HUES64 (cell line): ENCODE results near the gene COMMD2.

Experiments
- H3K27ac ChIP-seq: 2 replicates; pipeline ENCODE4 v1.7.0; 2013; ENCODE audit warnings: low read depth, low read length, inconsistent platforms
- H3K27me3 ChIP-seq: 2 replicates; pipeline ENCODE4 v1.6.1; 2013; ENCODE audit warnings: mild to moderate bottlenecking, low read length; ENCODE audit not compliant: insufficient read depth
- H3K36me3 ChIP-seq: 2 replicates; pipeline ENCODE4 v1.6.1; 2013; ENCODE audit warnings: mild to moderate bottlenecking, low read length; ENCODE audit not compliant: insufficient read depth
- H3K4me1 ChIP-seq: 2 replicates; pipeline ENCODE4 v1.6.1; 2013; ENCODE audit warnings: mild to moderate bottlenecking, low read length, moderate library complexity; ENCODE audit not compliant: insufficient read depth
- H3K4me3 ChIP-seq: 2 replicates; pipeline ENCODE4 v1.5.1; 2013; ENCODE audit warnings: mild to moderate bottlenecking, low read length, moderate library complexity
- H3K9ac ChIP-seq: 2 replicates; pipeline ENCODE4 v1.6.1; 2013; ENCODE audit warnings: mild to moderate bottlenecking, low read depth, low read length
- H3K9me3 ChIP-seq: 2 replicates; pipeline ENCODE4 v1.6.1; 2013; ENCODE audit warnings: low read depth, low read length; ENCODE audit not compliant: insufficient read depth
- WGBS: fragments of 150-250, 120-280 bp; methylation state at CpG from one replicate; pipeline ENCODE4 v1.1.7; 2013; ENCODE audit warnings: missing lambda C conversion rate; 5-methylcytosine and 5-hydroxymethylcytosine counted together

Gene COMMD2

DNA sequence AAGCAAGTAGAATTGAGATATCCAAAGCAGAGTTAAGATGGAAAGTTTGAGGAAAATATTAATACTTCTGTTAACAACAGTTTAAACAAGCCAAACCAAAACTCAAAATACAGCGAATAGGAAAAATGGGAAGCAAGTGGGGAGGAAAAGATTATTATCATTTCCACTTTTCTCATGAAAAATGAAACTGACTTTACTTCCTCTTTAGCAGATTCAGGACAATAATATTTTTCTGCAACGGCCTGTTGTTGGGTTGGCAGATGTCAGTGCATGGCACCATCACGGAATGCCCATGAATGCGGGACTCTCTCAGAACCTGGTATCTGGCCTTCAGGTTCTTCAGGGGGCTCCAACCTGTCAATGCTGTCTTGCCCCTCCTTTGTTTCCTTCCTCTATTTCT is 28.9 kb upstream of the COMMD2 start:
- H3K27ac ChIP-seq = no peak overlapping the region
- H3K4me3 ChIP-seq = no peak overlapping the region
- H3K36me3 ChIP-seq = no peaks in the 10 kb centered on the region
- H3K9ac ChIP-seq = no peak overlapping the region
- H3K9me3 ChIP-seq = no peaks in the 10 kb centered on the region
- 94% methylated on average over 3 of the region's 4 CpGs for WGBS
- no peaks in the 10 kb centered on the region for H3K27me3 ChIP-seq
- H3K4me1 ChIP-seq = no peaks in the 10 kb centered on the region

- no peak overlapping the region for H3K4me3 ChIP-seq
- no peak overlapping the region for H3K9ac ChIP-seq
- no peaks in the 10 kb centered on the region for H3K9me3 ChIP-seq
- H3K27me3 ChIP-seq = no peaks in the 10 kb centered on the region
- H3K36me3 ChIP-seq = no peaks in the 10 kb centered on the region
- WGBS = 85% methylated on average over 2 of the region's 2 CpGs
- no peak overlapping the region for H3K27ac ChIP-seq
- no peaks in the 10 kb centered on the region for H3K4me1 ChIP-seq
Observed at GRCh38 chr3:149777414-149778214, 25.3 kb upstream of the COMMD2 start.

- H3K4me3 ChIP-seq = no peak overlapping the region
- no peaks in the 10 kb centered on the region for H3K9me3 ChIP-seq
- 93% methylated on average over 1 of the region's 1 CpG for whole genome bisulfite sequencing
- H3K27ac ChIP-seq = no peak overlapping the region
- no peak overlapping the region for H3K9ac ChIP-seq
- no peaks in the 10 kb centered on the region for H3K36me3 ChIP-seq
- no peaks in the 10 kb centered on the region for H3K27me3 ChIP-seq
- H3K4me1 ChIP-seq = no peaks in the 10 kb centered on the region
Observed at GRCh38 chr3:149776170-149776569, 23.9 kb upstream of the COMMD2 start.

- Histone ChIP-seq H3K4me3 (no peak overlapping the region), H3K36me3 (no peaks in the 10 kb centered on the region), H3K4me1 (no peaks in the 10 kb centered on the region), H3K9ac (no peak overlapping the region), H3K27me3 (no peaks in the 10 kb centered on the region), H3K27ac (no peak overlapping the region), H3K9me3 (no peaks in the 10 kb centered on the region)
- 66% methylated on average over 2 of the region's 2 CpGs for WGBS
Observed at GRCh38 chr3:149772861-149773260, 20.6 kb upstream of the COMMD2 start.

- H3K4me1 ChIP-seq = no peaks in the 10 kb centered on the region
- no peak overlapping the region for H3K27ac ChIP-seq
- H3K36me3 ChIP-seq = no peaks in the 10 kb centered on the region
- no peak overlapping the region for H3K4me3 ChIP-seq
- no peak overlapping the region for H3K9ac ChIP-seq
- H3K9me3 ChIP-seq = no peaks in the 10 kb centered on the region
- no peaks in the 10 kb centered on the region for H3K27me3 ChIP-seq
- WGBS = 65% methylated on average over 8 of the region's 8 CpGs
Observed at GRCh38 chr3:149771652-149772271, 19.5 kb upstream of the COMMD2 start.

GRCh38 chr3:149770246-149770645 is 18.0 kb upstream of the COMMD2 start:
- no peak overlapping the region for H3K9ac ChIP-seq
- 100% methylated on average over 1 of the region's 2 CpGs for WGBS
- no peaks in the 10 kb centered on the region for H3K4me1 ChIP-seq
- no peak overlapping the region for H3K4me3 ChIP-seq
- no peaks in the 10 kb centered on the region for H3K36me3 ChIP-seq
- no peaks in the 10 kb centered on the region for H3K9me3 ChIP-seq
- no peak overlapping the region for H3K27ac ChIP-seq
- H3K27me3 ChIP-seq = no peaks in the 10 kb centered on the region

GRCh38 chr3:149768704-149769103 is 16.4 kb upstream of the COMMD2 start:
- Histone ChIP-seq H3K9me3 (no peaks in the 10 kb centered on the region), H3K4me3 (no peak overlapping the region), H3K27ac (no peak overlapping the region), H3K4me1 (no peaks in the 10 kb centered on the region), H3K9ac (no peak overlapping the region), H3K27me3 (peaks cover 3% of the 10 kb centered on the region), H3K36me3 (no peaks in the 10 kb centered on the region)
- 91% methylated on average over 4 of the region's 6 CpGs for WGBS

- 89% methylated on average over 6 of the region's 6 CpGs for WGBS
- no peak overlapping the region for H3K27ac ChIP-seq
- H3K4me3 ChIP-seq = no peak overlapping the region
- H3K9me3 ChIP-seq = no peaks in the 10 kb centered on the region
- no peaks in the 10 kb centered on the region for H3K4me1 ChIP-seq
- no peak overlapping the region for H3K9ac ChIP-seq
- no peaks in the 10 kb centered on the region for H3K36me3 ChIP-seq
- peaks cover 8% of the 10 kb centered on the region for H3K27me3 ChIP-seq
Observed at GRCh38 chr3:149767720-149768119, 15.4 kb upstream of the COMMD2 start.

- H3K27ac ChIP-seq = no peak overlapping the region
- 100% methylated on average over 1 of the region's 2 CpGs for WGBS
Observed at GRCh38 chr3:149765762-149766334, 13.6 kb upstream of the COMMD2 start.

DNA sequence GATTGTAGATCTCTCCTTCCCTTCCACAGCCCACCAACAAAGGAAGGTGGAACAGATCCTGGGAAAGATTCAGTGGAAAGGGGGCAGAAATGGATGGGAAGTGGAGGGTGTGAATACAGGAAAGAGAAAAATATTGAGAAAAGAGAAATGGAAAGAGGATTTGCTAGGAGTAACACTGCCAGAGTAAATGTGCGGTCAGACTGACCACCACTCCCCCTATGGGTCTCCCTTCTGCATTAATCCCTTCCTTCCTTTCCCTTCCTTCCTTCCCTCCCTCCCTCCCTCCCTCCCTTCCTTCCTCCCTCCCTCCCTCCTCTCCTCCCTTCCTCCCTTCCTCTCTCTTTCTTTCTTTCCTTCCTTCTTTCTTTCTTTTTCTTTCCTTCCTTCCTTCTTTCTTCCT is 12.0 kb upstream of the COMMD2 start:
- Histone ChIP-seq H3K4me3 (no peak overlapping the region), H3K27ac (no peak overlapping the region), H3K4me1 (no peaks in the 10 kb centered on the region), H3K27me3 (peaks cover 8% of the 10 kb centered on the region), H3K9ac (no peak overlapping the region), H3K9me3 (no peaks in the 10 kb centered on the region), H3K36me3 (no peaks in the 10 kb centered on the region)
- 54% methylated on average over 1 of the region's 1 CpG for WGBS

More at GRCh38 chr3:149765762-149766334, 13.6 kb upstream of the COMMD2 start:
- Histone ChIP-seq H3K27me3 (peaks cover 8% of the 10 kb centered on the region), H3K9me3 (no peaks in the 10 kb centered on the region), H3K4me3 (no peak overlapping the region), H3K36me3 (no peaks in the 10 kb centered on the region), H3K4me1 (no peaks in the 10 kb centered on the region), H3K9ac (no peak overlapping the region)

DNA sequence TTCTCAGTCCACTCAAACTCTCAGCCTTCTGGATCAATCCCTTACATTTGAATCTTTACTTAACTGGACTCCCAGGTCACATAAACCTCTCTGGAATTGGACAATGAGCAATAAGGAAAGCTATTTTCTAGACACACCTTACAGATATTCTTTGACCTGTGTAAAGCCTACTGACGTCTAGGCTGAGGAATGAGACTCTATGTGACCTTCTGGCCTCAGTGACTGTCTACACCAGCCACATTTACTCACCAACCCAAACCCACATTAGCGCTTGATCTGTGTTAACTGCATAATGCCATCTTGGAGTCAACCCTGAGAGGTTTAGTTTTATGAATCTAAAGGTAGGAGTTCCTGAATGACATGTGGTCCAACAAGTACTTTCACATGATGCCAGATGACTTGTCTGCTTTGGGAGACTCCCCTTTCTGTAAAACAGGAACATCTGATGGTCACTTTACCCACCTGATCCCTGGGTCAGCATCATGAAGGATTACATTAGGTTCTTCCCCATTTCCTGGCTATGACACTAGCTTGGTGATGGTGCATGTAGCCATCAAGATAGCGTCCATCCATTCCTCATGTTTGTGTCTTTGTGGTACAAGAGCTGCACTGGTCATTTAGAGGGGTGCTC is 11.4 kb upstream of the COMMD2 start:
- Histone ChIP-seq H3K4me3 (no peak overlapping the region), H3K4me1 (no peaks in the 10 kb centered on the region)
- 85% methylated on average over 3 of the region's 3 CpGs for WGBS

More for the DNA sequence above, 11.4 kb upstream of the COMMD2 start:
- Histone ChIP-seq H3K36me3 (no peaks in the 10 kb centered on the region), H3K27ac (no peak overlapping the region), H3K9ac (no peak overlapping the region), H3K9me3 (no peaks in the 10 kb centered on the region), H3K27me3 (peaks cover 8% of the 10 kb centered on the region)
